CD4-positive, alpha-beta memory T cell (primary cell): Measurements from ENCODE around the gene STXBP1. TPM values are rescaled to one million over a fixed set of nuclear protein-coding genes. Genes with fewer than 3 reads are reported as not detected.

Experiments used
- CTCF ChIA-PET: fragments of 350-600 bp; sonication (Branson Sonifier 250); formaldehyde crosslinking; loops from one replicate; lab custom pipeline; 2021; ENCODE audit warnings: inconsistent platforms; ENCODE audit not compliant: partially characterized antibody; lab: Charles Lee
- POLR2A ChIA-PET: fragments of 350-600 bp; sonication (Branson Sonifier 250); formaldehyde crosslinking; loops from one replicate; lab custom pipeline; 2021; ENCODE audit not compliant: partially characterized antibody; lab: Charles Lee
- DNase-seq, 5 donors: peaks; one replicate each; pipeline versions ENCODE4 v3.0.0 to v3.0.0-alpha.2; 2020 to 2022; ENCODE audit warnings: mixed read lengths in 1 of 5
- H3K27ac ChIP-seq: one replicate; pipeline ENCODE4 v1.7.0; 2013; ENCODE audit warnings: low read depth, low read length
- H3K27me3 ChIP-seq: 2 replicates; pipeline ENCODE4 v1.7.0; 2013; ENCODE audit warnings: mild to moderate bottlenecking, low read length, moderate library complexity; ENCODE audit not compliant: insufficient read depth
- H3K36me3 ChIP-seq: 2 replicates; pipeline ENCODE4 v1.7.0; 2013; ENCODE audit warnings: mild to moderate bottlenecking, low read length, moderate library complexity; ENCODE audit not compliant: insufficient read depth
- H3K4me1 ChIP-seq: 2 replicates; pipeline ENCODE4 v1.7.0; 2013; ENCODE audit warnings: mild to moderate bottlenecking, low read length, moderate library complexity; ENCODE audit not compliant: insufficient read depth
- H3K4me3 ChIP-seq, 2 donors: one replicate each; pipeline ENCODE4 v1.7.0; 2013; ENCODE audit warnings: low read length in 2 of 2, mild to moderate bottlenecking in 1 of 2
- H3K9me3 ChIP-seq, 2 donors: one replicate each; pipeline ENCODE4 v1.7.0; 2013; ENCODE audit warnings: low read length in 2 of 2, control low read depth in 1 of 2; ENCODE audit not compliant: control insufficient read depth in 1 of 2
- H3K27ac Mint-ChIP-seq, 7 donors: one replicate each; pipeline ENCODE4 v1.8.0; 2020 to 2021; ENCODE audit warnings: mixed read lengths in 7 of 7, mild to moderate bottlenecking in 6 of 7, inconsistent platforms in 3 of 7, moderate library complexity in 3 of 7
- H3K27me3 Mint-ChIP-seq, 2 donors: one replicate each; pipeline ENCODE4 v1.8.0; 2020 to 2021; ENCODE audit warnings: mixed read lengths in 2 of 2
- H3K36me3 Mint-ChIP-seq, 2 donors: one replicate each; pipeline ENCODE4 v1.8.0; 2020 to 2021; ENCODE audit warnings: mixed read lengths in 2 of 2, inconsistent platforms in 1 of 2, mild to moderate bottlenecking in 1 of 2
- H3K4me1 Mint-ChIP-seq, 4 donors: one replicate each; pipeline ENCODE4 v1.8.0; 2020 to 2021; ENCODE audit warnings: mixed read lengths in 4 of 4, mild to moderate bottlenecking in 1 of 4
- H3K4me3 Mint-ChIP-seq, 8 donors: one replicate each; pipeline ENCODE4 v1.8.0; 2020 to 2021; ENCODE audit warnings: mixed read lengths in 8 of 8, mild to moderate bottlenecking in 7 of 8, moderate library complexity in 6 of 8, inconsistent platforms in 3 of 8
- H3K9me3 Mint-ChIP-seq, 8 donors: one replicate each; pipeline ENCODE4 v1.8.0; 2020 to 2021; ENCODE audit warnings: mixed read lengths in 8 of 8, mild to moderate bottlenecking in 5 of 8, inconsistent platforms in 3 of 8, moderate library complexity in 1 of 8
- intact Hi-C: fragments of 100-400 bp; cut with micrococcal nuclease; formaldehyde crosslinking; loops from one replicate; pipeline ENCODE4 v1.15.1; 2023
- polyA plus RNA-seq, 2 donors: library from polyadenylated mRNA; unstranded; fragments of 300-500 nt; fragmentation: Illumina TruSeq; gene quantifications; one replicate each; pipeline ENCODE4 v1.2.3, GENCODE V29; 2021
- total RNA-seq, 2 experiments: library from RNA; stranded (reverse); gene quantifications; one replicate each; pipeline ENCODE4 v1.2.3, GENCODE V29; 2021

The STXBP1 gene
- total and polyA plus RNA-seq, 4 experiments from 2014 or later: 4.8 to 20.9 (median 12.7) TPM

DNA sequence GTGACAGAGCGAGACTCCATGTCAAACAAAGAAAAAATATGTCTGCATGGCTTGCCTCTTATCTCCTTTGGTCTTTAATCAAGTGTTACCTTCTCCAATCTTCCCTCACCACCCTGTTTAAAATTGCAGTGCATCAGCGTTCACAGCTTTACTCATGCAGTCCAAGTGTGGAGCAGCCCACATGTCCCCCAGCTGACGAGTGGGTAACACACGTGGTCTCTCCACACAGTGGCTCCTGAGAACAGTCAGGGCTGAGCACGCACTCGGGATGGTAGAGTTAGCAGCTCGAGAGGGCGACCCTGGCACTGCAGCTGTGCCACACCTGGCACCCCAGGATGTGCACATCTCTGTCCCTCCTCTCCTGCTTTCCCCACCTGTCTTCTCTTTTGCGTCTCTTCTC is 68.8 kb downstream of the STXBP1 start:
- Mint-ChIP-seq H3K27ac (no peak overlapping the region), H3K9me3 (no peaks in the 10 kb centered on the region), H3K27me3 (no peaks in the 10 kb centered on the region), H3K4me3 (no peak overlapping the region), H3K36me3 (peaks cover 13 to 15% of the 10 kb centered on the region in 2 donors), H3K4me1 (no peaks in the 10 kb centered on the region)
- H3K27me3 ChIP-seq: no peaks in the 10 kb centered on the region
- intact Hi-C loops: no loop called here
- H3K4me3 ChIP-seq: no peak overlapping the region
- H3K27ac ChIP-seq: no peak overlapping the region
- no peaks in the 10 kb centered on the region for H3K4me1 ChIP-seq
- no peaks in the 10 kb centered on the region for H3K36me3 ChIP-seq
- H3K9me3 ChIP-seq: no peaks in the 10 kb centered on the region
- ChIA-PET POLR2A (no interaction called here), CTCF (interaction anchor here (0.6 kb wide), 1 partner anchor 99 kb away, joined by 3 read pairs; no protein-coding TSS in a partner anchor)
- no peak for DNase-seq

GRCh38 chr9:127682351-127683136 is 70.5 kb downstream of the STXBP1 start:
- intact Hi-C loops: no loop called here

GRCh38 chr9:127683723-127684122 is 71.6 kb downstream of the STXBP1 start:
- ChIA-PET CTCF (no interaction called here), POLR2A (no interaction called here)

More at GRCh38 chr9:127682351-127683136, 70.5 kb downstream of the STXBP1 start:
- Mint-ChIP-seq H3K36me3 (peaks cover 13 to 15% of the 10 kb centered on the region in 2 donors), H3K27me3 (no peaks in the 10 kb centered on the region), H3K9me3 (no peaks in the 10 kb centered on the region), H3K4me3 (no peak overlapping the region), H3K27ac (no peak overlapping the region), H3K4me1 (no peaks in the 10 kb centered on the region)
- Histone ChIP-seq H3K4me1 (no peaks in the 10 kb centered on the region), H3K27me3 (no peaks in the 10 kb centered on the region), H3K9me3 (no peaks in the 10 kb centered on the region), H3K4me3 (no peak overlapping the region), H3K27ac (no peak overlapping the region), H3K36me3 (no peaks in the 10 kb centered on the region)
- POLR2A ChIA-PET: no interaction called here
- CTCF ChIA-PET: no interaction called here
- DNase-seq: no peak

GRCh38 chr9:127684576-127684975 is 72.5 kb downstream of the STXBP1 start:
- no peaks in the 10 kb centered on the region for H3K27me3 Mint-ChIP-seq
- no peaks in the 10 kb centered on the region for H3K27me3 ChIP-seq
- H3K4me1 ChIP-seq: no peaks in the 10 kb centered on the region
- H3K4me1 Mint-ChIP-seq: no peaks in the 10 kb centered on the region
- no peak overlapping the region for H3K27ac Mint-ChIP-seq
- H3K4me3 Mint-ChIP-seq: no peak overlapping the region
- H3K27ac ChIP-seq: no peak overlapping the region
- CTCF ChIA-PET: no interaction called here
- peaks cover 13 to 14% of the 10 kb centered on the region in 2 donors for H3K36me3 Mint-ChIP-seq
- no peak for DNase-seq
- POLR2A ChIA-PET: no interaction called here
- no peak overlapping the region for H3K4me3 ChIP-seq
- no peaks in the 10 kb centered on the region for H3K36me3 ChIP-seq
- no peaks in the 10 kb centered on the region for H3K9me3 ChIP-seq
- intact Hi-C loops: no loop called here
- no peaks in the 10 kb centered on the region for H3K9me3 Mint-ChIP-seq

More at GRCh38 chr9:127683723-127684122, 71.6 kb downstream of the STXBP1 start:
- intact Hi-C loops: no loop called here
- H3K36me3 ChIP-seq: no peaks in the 10 kb centered on the region
- no peaks in the 10 kb centered on the region for H3K9me3 ChIP-seq
- peaks cover 13 to 14% of the 10 kb centered on the region in 2 donors for H3K36me3 Mint-ChIP-seq
- H3K4me3 Mint-ChIP-seq: no peak overlapping the region
- no peaks in the 10 kb centered on the region for H3K4me1 Mint-ChIP-seq
- peak overlapping the region in 1 of 7 donors; percentile 17 for H3K27ac Mint-ChIP-seq
- H3K4me3 ChIP-seq: no peak overlapping the region
- DNase-seq: no peak
- no peak overlapping the region for H3K27ac ChIP-seq
- H3K27me3 Mint-ChIP-seq: no peaks in the 10 kb centered on the region
- no peaks in the 10 kb centered on the region for H3K9me3 Mint-ChIP-seq
- no peaks in the 10 kb centered on the region for H3K27me3 ChIP-seq
- H3K4me1 ChIP-seq: no peaks in the 10 kb centered on the region

DNA sequence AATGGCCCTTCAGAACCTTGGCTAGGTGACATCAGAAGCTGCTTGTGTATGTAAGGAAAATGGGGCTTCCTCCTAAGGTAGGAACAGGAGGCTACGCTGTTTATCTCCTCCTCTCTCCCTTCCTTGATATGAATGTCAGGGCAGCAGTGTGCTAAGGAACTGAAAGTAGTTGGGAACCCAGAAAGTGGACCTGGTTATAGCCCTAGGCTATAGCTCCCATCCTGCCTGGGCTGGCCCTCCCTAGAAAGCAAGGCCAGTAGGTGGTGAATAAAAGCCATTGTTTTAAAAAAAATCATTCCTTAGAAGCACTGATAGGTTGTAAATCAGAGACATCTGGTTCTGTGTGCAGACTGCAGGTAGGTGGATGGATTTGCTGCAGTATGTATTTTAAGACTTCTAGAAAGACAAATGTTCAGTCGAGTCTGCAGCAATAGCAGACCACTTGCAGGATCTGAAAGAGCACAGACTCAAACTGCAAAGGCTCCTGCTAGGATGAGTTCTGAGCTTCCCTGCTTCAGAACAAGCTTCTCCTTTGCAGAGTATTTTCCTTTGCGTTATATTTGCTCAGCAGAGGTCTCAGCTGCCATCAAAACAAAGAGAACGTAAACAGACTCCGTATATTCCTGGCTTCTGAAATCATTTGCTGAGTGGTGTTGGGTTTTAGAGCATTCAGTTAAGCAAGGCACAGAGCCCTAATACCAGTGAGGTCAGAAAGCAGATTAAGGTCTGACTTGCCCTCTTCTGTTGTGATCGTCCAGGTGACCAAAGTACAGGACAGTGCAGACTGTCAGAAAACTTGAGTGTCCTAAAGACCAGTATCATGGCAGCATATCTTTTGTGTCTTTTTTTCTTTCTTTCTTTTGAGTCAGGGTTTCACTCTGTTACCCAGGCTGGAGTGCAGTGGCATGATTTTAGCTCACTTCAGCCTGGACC is 74.7 kb downstream of the STXBP1 start:
- no peaks in the 10 kb centered on the region for H3K27me3 Mint-ChIP-seq
- CTCF ChIA-PET: interaction anchor here (1.1 kb wide), 1 partner anchor 48 kb away, joined by 3 read pairs; the partner anchor contains the start of gene TOR2A
- POLR2A ChIA-PET: no interaction called here
- Histone ChIP-seq H3K27ac (no peak overlapping the region), H3K4me1 (no peaks in the 10 kb centered on the region), H3K9me3 (no peaks in the 10 kb centered on the region), H3K27me3 (no peaks in the 10 kb centered on the region), H3K4me3 (no peak overlapping the region), H3K36me3 (no peaks in the 10 kb centered on the region)
- no peak for DNase-seq
- no peaks in the 10 kb centered on the region for H3K4me1 Mint-ChIP-seq
- no peak overlapping the region for H3K27ac Mint-ChIP-seq
- intact Hi-C loops: no loop called here
- H3K9me3 Mint-ChIP-seq: no peaks in the 10 kb centered on the region
- no peak overlapping the region for H3K4me3 Mint-ChIP-seq
- peaks cover 8 to 13% of the 10 kb centered on the region in 2 donors for H3K36me3 Mint-ChIP-seq

DNA sequence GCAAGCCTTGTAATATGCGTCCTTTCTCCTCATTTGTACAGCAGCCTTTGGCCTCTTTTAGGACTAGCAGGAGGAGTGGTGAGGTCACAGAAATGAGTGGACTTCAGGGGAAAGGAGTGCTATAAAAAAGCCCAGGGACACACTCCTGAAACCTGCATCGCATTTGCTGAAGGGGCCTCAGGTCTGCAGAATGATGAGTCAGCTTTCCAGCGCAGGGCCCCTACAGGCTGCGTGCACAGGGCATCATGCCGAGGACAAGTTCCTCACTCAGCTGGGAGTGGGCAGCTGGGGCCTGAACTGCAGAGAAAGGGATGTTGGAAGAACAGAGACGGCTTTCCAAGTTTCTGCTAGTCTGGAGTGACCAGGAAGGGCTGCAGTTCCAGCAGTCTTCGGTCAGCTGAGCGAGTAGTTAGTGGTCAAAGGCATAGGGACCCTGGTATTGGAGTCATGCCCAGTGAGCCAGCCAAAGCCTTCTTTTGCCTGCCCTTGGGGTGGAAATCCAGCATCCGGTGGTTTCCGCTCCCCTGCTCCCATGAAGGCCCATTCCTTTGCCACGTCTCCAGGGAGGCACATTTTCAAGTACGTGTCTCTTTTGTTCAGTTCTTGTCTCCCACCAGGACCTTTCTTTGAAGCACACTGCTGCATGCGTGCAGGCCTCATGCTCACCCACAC is 77.4 kb downstream of the STXBP1 start:
- POLR2A ChIA-PET: no interaction called here
- CTCF ChIA-PET: no interaction called here
- Histone ChIP-seq H3K27me3 (no peaks in the 10 kb centered on the region), H3K27ac (no peak overlapping the region), H3K4me3 (no peak overlapping the region), H3K36me3 (no peaks in the 10 kb centered on the region), H3K4me1 (no peaks in the 10 kb centered on the region), H3K9me3 (no peaks in the 10 kb centered on the region)
- no peak overlapping the region for H3K4me3 Mint-ChIP-seq
- peaks cover 9 to 14% of the 10 kb centered on the region in 2 donors for H3K36me3 Mint-ChIP-seq
- H3K4me1 Mint-ChIP-seq: no peaks in the 10 kb centered on the region
- no peaks in the 10 kb centered on the region for H3K27me3 Mint-ChIP-seq
- intact Hi-C loops: no loop called here
- H3K9me3 Mint-ChIP-seq: no peaks in the 10 kb centered on the region
- no peak overlapping the region for H3K27ac Mint-ChIP-seq
- DNase-seq: no peak

GRCh38 chr9:127690735-127691134 is 78.7 kb downstream of the STXBP1 start:
- H3K4me3 ChIP-seq: no peak overlapping the region
- no peak overlapping the region for H3K27ac ChIP-seq
- H3K27ac Mint-ChIP-seq: peak overlapping the region in 1 of 7 donors; percentile 29
- ChIA-PET POLR2A (no interaction called here), CTCF (no interaction called here)
- DNase-seq: no peak
- H3K9me3 Mint-ChIP-seq: no peaks in the 10 kb centered on the region
- intact Hi-C loops: no loop called here
- no peaks in the 10 kb centered on the region for H3K27me3 Mint-ChIP-seq
- H3K36me3 ChIP-seq: no peaks in the 10 kb centered on the region
- no peaks in the 10 kb centered on the region for H3K27me3 ChIP-seq
- H3K4me1 Mint-ChIP-seq: no peaks in the 10 kb centered on the region
- H3K36me3 Mint-ChIP-seq: peaks cover 7 to 14% of the 10 kb centered on the region in 2 donors
- H3K4me3 Mint-ChIP-seq: no peak overlapping the region
- no peaks in the 10 kb centered on the region for H3K4me1 ChIP-seq
- no peaks in the 10 kb centered on the region for H3K9me3 ChIP-seq
